G401 (cell line): ENCODE results near the gene ADCY2. TPM values are rescaled to one million over a fixed set of nuclear protein-coding genes. Genes with fewer than 3 reads are reported as not detected.

ENCODE experiments used
- DNase-seq: peaks from one replicate; pipeline ENCODE4 v3.0.0-alpha.2; 2015; ENCODE audit warnings: low spot score
- in situ Hi-C: cut with HindIII; loops from 2 replicates; pipeline ENCODE4 v1.10.0; 2016; ENCODE audit warnings: low sequenced_read_pairs, mixed read lengths
- total RNA-seq: library from RNA; depleted of rRNA; stranded (reverse); fragments of >200 nt; shearing (Covaris generic); gene quantifications from 2 replicates; pipeline ENCODE4 v1.2.3, GENCODE V29; 2014

The ADCY2 gene
- total RNA-seq, 1 experiment from 2014 or later = 0.03 TPM

DNA sequence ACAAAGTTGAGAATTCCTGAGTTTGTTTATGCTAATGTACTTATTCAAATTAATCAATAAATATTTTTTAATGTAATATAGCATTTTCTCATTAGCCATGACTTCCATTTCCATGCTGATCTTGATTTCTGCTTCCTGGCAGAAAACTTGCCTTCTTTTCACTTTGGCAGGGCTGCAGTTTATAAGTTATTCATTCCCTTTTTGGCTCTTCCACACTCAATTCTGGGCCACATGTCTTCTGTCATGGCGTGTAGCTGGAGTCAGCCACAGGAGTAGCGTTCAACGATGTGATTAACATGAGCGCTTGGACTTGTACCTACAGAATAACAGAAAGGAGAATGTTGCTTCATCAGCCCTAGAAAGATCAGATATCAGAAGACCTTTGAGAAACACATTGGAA, 282.1 kb downstream of the ADCY2 start:
- no peak for DNase-seq
- in situ Hi-C loops = no loop called here

DNA sequence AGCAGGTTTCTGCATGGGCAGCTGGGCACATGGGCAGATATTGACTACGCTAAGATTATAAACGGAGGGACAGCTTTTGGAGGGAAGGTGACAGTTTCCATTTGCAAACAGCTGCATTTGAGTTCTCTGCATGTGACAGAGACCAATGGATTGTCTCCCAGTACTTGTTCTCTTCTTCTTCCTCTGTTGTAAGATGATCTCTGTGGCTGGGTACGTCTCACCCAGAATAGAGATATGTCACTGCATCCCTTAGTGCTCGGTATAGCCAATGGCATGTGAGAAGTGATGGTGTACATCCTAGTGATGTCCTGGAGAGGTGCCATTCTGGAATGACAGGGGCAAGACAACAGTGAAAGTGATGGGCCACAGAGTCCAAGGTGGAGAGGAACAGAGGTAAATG, 283.7 kb downstream of the ADCY2 start:
- in situ Hi-C loops = no loop called here

GRCh38 chr5:7680260-7680659, 284.3 kb downstream of the ADCY2 start:
- in situ Hi-C loops = no loop called here
- no peak for DNase-seq

More for the DNA sequence above, 283.7 kb downstream of the ADCY2 start:
- DNase-seq = no peak

DNA sequence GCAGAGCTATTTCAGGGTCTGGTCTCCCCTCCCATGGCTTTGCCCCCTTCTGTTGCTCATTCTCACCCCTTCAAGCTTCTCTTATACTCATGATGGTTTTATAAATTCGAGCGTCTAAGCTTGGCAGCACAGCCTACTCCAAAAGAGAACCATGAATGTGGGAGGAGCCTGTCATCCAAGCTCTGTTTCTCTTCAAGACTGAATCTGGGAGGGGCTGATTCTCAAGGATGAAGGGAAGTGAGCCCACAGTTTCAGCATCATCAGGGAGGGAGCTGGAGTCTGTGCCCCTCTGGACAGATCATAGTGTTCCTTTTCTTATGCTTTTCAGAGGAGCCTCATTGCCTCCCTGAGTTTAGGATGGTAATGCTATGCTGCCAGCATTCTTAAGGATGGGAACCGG, 286.4 kb downstream of the ADCY2 start:
- in situ Hi-C loops = no loop called here
- no peak for DNase-seq

DNA sequence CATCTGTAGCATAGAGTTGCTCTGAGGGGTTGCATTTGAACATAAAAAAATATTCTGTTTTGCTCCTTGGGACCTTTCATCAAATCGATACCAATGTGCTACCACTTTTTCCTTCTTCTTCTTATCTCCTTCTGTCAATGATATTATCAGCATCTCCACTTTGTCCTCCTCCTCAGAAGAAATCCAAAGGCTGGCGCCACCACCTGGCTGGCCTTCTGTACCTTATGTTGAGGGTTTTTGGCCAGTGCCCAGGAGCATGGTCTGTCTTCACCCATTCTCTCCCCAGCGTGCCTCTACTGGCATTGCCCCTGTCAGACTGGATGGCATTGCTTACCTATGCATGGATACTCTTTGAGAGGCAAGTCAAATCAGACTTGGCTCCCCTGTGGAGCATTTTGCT, 287.8 kb downstream of the ADCY2 start:
- in situ Hi-C loops = no loop called here
- no peak for DNase-seq

GRCh38 chr5:7684826-7685225, 288.9 kb downstream of the ADCY2 start:
- no peak for DNase-seq
- in situ Hi-C loops = no loop called here

- DNase-seq = no peak
- in situ Hi-C loops = no loop called here
These were observed 290.9 kb downstream of the ADCY2 start for GRCh38 chr5:7686794-7687193.

DNA sequence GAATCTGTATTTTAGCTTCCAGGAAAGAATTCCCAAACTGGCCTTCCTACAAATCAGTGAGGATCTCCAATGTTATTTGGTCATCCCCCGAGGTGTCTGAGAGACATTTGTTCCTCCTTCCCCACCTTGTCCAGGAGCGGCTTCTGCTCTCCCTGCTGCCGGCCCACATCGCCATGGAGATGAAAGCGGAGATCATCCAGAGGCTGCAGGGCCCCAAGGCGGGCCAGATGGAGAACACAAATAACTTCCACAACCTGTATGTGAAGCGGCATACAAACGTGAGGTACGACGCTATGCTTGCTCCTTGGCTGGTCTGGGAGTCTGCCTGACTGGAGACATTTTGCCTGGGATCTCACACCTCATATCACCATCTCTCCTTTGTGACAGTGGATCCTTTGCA, 294.6 kb downstream of the ADCY2 start:
- DNase-seq = no peak
- in situ Hi-C loops = no loop called here

DNA sequence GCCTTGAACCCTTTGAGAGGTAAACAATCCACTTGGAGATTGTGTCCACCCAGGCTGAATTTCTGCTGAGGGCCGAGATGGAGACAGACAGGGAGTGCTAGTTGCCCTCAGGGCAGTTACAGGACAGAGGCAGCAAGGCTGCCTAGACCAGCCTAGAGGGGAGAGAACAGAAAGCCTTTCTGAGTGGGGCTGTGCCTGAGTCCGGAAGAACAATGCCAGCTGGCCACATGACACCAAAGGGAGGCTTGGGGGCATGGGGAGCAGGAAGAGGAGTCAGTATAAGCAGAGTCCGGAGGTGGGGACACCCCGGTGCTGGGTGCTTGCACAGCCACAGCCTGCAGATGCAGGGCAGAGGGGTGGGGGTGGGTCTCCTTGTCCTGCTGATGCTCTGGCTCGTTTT, 309.3 kb downstream of the ADCY2 start:
- DNase-seq = no peak
- in situ Hi-C loops = no loop called here

DNA sequence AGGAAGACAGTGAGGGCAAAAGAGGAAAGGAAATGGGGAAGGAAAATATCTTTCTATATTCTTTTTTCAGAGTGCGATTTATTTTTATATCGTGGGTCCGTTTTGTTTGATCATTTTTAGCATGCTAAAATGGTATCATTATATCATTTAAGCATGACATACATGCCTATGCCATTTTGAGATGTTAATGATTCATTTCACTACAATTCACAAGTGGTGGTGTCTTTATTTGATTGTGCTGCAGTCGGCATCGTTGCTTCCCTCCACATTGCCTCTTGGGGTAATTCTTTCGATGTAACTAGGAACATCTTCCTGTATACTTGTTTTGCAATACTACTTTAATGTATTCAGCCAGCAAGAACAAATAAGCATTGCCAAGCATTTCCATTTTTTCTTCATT, 309.8 kb downstream of the ADCY2 start:
- DNase-seq = no peak
- in situ Hi-C loops = no loop called here

DNA sequence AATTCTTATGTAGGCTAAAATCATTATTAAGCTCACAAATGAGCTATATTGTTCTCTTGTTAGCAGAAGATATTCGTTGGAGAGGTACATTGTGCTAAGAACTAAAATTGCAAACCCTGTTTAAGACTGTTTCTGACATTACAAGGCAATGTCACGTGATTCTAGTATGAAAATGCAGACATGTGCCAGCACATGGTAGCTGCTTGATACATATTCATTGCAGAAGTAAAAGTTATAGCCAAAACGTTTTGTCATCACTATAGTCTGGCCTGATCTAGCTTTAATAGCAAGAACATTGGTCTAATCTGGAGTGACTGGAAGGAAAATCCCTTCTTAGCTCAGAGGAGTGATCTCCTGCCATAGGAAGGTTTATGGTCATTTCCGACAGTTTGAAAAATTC, 310.3 kb downstream of the ADCY2 start:
- DNase-seq = no peak
- in situ Hi-C loops = no loop called here

DNA sequence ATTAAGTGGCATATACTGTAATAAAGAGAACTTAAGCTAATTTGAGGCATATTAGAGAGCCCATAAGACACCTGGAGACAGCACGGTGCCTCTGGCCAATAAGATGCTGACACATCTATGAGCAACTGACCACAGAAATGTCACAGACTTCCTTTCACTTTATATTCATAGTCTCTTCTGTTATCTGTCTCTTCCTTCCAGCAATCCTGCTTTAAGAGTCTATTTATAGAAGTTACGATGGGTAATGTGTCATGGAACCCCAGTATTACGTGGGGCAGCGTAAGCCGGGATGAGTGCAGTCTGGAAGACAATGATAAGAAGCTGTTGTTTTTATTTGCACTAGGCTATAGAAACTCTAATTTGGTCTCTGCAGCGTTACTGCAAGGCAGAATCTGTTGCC, 318.2 kb downstream of the ADCY2 start:
- in situ Hi-C loops = no loop called here
- no peak for DNase-seq

GRCh38 chr5:7714697-7715096, 318.8 kb downstream of the ADCY2 start:
- DNase-seq = no peak
- in situ Hi-C loops = no loop called here

DNA sequence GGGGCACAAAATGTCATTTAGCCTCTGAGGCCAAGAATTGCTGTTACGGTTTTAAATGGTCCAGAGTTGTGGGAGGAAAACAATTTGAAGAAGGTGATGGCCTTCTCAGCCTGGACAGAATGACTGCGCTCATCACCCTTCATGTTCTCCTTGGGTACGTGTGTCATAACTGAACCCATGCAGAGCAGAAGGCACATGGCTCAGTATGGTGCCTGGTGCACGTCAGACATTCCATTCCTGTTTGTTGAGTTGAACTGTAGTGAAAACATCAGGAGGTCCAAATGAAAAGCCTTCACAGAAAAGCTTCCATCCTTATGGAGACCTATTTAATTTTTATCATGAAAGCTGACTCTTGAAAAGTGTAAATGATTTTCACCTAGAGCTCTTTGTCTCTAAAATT, 321.8 kb downstream of the ADCY2 start:
- DNase-seq = no peak
- in situ Hi-C loops = no loop called here

- no peak for DNase-seq
- in situ Hi-C loops = no loop called here
These were observed 332.1 kb downstream of the ADCY2 start for GRCh38 chr5:7728076-7728475.

DNA sequence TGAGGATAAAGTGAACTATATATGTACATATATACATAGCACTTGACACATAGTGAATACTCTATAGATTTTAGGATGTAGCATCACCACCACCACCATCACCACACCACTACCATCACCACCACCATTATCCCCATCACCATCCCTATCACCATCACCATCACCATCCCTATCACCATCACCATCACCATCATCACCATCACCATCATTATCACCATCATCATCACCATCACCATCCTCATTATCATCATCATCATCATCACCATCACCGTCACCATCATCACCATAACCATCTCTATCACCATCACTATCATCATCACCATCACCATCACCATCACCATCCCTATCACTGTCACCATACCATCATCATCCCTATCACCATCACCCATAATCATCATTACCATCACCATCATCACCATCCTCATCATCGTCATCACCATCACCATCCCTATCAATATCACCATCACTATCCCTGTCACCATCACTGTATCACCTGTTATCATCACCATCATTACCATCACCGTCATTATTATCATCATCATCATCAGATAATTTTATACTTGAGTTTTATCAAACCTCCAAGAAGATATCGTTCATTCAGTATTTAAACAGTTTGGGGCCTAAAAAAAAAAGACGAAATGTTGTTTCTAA, 345.6 kb downstream of the ADCY2 start:
- DNase-seq = no peak
- in situ Hi-C loops = no loop called here

GRCh38 chr5:7742241-7742656, 346.3 kb downstream of the ADCY2 start:
- in situ Hi-C loops = no loop called here

GRCh38 chr5:7745882-7746610, 350.1 kb downstream of the ADCY2 start:
- in situ Hi-C loops = no loop called here
- DNase-seq = peak; percentile 66

More at GRCh38 chr5:7742241-7742656, 346.3 kb downstream of the ADCY2 start:
- no peak for DNase-seq

DNA sequence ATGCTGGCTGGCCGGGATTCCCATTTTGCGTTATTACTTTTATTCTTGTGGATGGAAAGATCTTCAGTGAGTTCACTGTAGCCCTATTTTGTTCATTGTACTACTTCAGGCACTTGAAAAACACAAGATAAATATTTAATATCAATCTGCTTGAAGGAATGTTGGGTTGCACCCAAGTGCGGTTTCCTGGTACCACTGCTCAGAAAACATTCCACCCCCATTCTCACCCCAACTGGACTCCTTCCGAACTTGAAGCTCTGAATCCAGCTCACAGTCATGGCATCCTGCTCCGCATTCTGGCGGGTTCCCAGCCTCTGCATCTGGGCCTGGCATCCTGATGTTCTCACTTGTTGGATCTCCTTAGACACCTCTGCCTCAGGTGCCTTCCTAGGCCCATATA, 351.8 kb downstream of the ADCY2 start:
- in situ Hi-C loops = no loop called here
- no peak for DNase-seq

GRCh38 chr5:7749626-7750025, 353.7 kb downstream of the ADCY2 start:
- DNase-seq = peak; percentile 7
- in situ Hi-C loops = no loop called here

DNA sequence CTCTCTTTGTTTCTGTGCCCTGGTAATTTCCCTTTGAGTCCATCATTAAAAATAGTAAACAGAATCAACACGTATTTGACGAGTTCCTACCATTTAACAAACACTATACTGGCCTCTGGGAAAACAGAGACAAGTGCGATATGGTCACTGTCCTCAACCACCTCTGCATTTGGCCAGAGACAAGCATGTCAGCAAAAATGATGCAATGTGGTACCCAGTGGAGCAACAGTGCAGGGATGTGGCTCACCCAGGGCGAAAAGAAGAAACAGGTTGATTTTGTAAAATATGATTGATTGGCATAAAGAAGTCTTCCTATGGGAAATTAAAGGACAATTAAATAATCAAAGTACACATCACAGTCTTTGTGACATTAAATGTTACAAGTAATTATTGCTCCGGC, 355.9 kb downstream of the ADCY2 start:
- in situ Hi-C loops = no loop called here
- DNase-seq = no peak
